NCI-H128 (cell line): ENCODE results near the gene CFHR5.
A peak's percentile ranks its signal among the peaks of the same experiment; 100 is the strongest.
"Not testable (repeated sequence)": the region's sequence is repeated elsewhere in the genome, so short reads cannot be mapped to it uniquely, and the experiment has no call there.

Experiments used
- DNase-seq: peaks from one replicate; lab custom pipeline; 2025; ENCODE audit not compliant: unreplicated experiment; lab: John Stamatoyannopoulos, UW

Gene CFHR5

GRCh38 chr1:197017558-197018146 lies 40.3 kb downstream of the CFHR5 start:
- no peak for DNase-seq

DNA sequence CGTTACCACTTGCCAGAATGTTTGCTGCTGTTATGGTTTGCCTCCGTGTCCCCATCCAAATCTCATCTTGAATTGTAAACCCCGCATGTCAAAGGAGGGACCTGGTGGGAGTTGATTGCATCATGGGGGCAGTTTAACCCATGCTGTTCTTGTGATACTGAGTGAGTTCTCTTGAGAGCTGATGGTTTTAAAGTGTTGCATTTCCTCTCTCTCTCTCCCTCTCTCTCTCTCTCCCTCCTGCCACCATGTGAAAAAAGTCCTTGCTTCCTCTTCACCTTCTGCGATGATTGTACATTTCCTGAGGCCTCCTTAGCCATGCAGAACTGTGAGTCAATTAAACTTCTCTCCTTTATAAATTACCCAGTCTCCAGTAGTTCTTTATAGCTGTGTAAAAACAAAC lies 44.4 kb downstream of the CFHR5 start:
- no peak for DNase-seq

DNA sequence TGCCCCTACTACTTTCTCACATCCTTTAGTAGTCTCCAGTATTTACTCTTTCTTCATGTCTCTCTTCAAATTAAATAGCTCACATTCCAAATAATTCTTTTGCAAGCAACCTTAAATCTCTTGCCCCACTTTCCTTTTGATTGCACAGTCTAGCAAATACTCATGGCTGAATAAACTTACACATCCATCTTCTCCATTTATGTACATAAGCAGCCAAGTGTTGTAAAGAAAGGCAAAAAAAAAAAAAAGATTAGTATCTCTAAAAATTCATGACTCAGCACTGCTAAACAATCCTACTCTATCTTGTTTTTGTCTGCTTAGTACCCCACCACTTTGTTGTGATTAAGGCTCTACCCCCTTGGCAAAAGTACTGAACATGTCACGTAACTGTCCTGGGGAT lies 47.1 kb downstream of the CFHR5 start:
- no peak for DNase-seq

DNA sequence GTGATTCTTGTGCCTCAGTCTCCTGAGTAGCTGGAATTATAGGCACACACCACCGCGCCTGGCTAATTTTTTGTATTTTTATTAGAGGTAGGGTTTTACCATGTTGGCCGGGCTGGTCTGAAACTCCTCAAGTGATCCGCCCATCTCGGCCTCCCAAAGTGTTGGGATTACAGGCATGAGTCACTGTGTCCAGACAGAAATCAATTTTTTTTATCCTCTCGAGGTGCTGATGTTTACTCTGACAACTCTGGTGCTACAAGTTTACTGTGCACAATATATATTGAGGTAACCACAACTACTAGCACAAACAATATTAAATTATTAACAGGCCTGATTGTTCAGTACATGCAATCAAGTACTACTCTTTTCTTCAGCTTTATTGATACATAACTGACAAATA lies 50.0 kb downstream of the CFHR5 start:
- no peak for DNase-seq

GRCh38 chr1:197029749-197030148 lies 52.4 kb downstream of the CFHR5 start:
- DNase-seq: no peak

DNA sequence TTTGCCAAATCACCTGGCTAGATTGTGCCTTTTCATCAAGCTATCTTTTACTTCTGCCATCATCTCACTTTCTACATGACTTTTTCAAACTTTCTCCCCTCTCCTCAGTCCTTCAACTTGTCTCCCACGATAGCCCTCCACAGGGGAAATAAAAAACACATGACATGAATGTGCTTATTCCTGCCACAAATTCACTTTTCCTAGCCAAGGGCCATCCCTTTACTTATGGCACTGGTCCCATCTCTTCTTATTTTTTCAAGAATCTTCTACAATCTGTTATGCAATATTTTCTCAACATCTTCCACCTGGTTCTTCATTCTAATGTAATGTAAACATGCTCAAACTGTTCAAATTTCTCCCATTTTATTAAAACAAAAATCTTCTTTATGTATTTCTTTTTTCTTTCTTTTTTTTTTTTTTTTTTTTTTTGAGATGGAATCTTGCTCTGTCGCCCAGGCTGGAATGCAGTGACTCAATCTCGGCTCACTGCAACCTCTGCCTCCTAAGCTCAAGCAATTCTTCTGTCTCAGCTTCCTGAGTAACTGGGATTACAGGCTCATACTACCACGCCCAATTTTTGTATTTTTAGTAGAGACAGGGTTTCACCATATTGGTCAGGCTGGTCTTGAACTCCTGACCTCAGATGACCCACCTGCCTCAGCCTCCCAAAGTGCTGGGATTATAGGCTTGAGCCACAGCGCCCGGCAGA lies 57.4 kb downstream of the CFHR5 start:
- DNase-seq: not testable (repeated sequence)

GRCh38 chr1:197036861-197037260 lies 59.5 kb downstream of the CFHR5 start:
- no peak for DNase-seq

DNA sequence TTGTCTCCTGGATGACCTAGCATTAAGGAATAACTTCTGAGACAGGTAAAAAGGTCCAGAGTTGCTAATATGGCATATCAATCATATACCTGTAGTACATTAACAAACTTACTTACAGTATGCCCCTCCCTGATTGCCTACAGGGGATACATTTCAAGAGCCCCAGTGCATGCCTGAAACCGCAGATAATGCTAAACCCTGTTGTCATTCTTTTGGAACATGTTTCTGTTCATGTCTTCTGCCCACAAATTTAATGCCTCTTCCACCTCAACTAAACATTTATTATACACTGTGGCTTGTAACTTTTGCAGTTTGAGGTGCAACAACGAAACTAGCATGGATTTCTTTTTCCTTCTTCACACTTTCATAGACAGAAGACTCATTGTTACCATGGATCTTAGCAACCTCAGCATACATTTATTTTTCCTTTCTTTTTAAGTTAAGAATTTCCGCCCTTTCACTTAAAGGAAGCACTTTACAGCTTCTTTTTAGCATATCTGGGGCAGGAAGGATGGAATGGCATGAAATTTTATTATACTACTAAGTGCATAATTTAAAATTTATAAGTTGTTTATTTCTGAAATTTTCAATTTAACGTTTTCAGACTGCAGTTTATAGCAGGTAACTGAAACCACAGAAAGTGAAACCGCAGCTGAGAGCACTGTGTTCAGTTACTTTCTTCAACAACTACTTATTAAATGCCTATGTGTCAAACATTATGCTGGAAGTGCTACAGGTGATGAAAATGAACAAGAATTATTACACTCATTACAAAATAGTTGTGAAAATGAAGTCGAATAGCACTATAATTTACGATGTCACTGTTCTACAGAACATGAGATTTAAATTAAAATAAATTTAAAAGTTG lies 64.4 kb downstream of the CFHR5 start:
- DNase-seq: no peak

DNA sequence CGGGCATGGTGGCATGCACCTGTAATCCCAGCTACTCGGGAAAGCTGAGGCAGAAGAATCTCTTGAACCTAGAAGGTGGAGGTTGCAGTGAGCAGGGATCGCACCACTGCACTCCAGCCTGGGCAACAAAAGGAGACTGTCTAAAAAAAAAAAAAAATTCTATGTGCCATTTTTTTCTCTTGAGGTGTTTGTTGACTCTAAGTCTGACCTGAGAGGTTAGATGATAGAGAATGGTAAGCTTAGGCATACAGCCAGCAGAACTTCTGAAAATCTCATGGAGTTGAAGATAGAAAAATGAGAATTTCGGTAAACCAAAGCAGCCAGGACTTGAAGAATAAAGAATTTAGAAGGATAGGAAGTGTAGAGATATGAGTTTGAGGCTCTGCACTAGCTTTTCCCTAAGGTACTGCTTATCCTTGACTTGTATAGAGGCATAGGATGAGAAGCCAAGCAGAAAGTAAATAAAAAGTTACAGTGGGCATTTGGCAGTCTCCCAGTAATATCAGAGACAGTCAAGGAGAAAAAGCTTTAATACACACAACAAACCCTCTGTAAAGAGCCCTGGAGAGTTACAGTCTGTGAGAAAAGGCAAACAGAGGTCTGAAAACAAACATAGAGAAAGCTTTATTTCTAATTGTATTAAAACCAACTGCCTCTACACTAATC lies 65.5 kb downstream of the CFHR5 start:
- peak; percentile 14 for DNase-seq

DNA sequence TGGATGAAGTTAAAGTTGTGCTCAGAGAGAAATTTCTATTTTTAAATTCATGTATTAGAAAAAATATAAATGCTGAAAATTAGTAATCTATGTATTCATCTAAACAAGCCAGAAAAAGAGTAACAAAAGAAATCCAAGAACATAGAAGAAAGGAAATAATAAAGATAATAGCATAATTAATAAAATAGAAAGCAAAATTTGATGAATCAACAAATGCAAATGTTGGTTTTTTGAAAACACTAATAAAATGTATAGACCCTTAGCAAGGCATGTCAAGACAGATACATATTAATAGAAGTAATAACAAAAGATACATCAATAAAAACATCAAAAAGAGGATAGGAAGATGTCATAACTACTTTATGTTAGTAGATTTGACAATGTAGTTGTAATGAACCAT lies 71.7 kb downstream of the CFHR5 start:
- no peak for DNase-seq
